Measurements from ENCODE around the gene MIXL1.
A peak's percentile ranks its signal among the peaks of the same experiment; 100 is the strongest.
"Not testable (repeated sequence)": the region's sequence is repeated elsewhere in the genome, so short reads cannot be mapped to it uniquely, and the experiment has no call there.

The MIXL1 gene

GRCh38 chr1:226250511-226250910, 27.0 kb downstream of the MIXL1 start:
- no peak overlapping the region for H3K4me3 ChIP-seq (ENCODE audit: low read depth, low read length)
- no peak for DNase-seq (ENCODE audit: low read depth)
- TF ChIP-seq CTCF (conservative IDR thresholded peaks at IDR 0.05; ENCODE audit: low read depth, low read length) = no peak

DNA sequence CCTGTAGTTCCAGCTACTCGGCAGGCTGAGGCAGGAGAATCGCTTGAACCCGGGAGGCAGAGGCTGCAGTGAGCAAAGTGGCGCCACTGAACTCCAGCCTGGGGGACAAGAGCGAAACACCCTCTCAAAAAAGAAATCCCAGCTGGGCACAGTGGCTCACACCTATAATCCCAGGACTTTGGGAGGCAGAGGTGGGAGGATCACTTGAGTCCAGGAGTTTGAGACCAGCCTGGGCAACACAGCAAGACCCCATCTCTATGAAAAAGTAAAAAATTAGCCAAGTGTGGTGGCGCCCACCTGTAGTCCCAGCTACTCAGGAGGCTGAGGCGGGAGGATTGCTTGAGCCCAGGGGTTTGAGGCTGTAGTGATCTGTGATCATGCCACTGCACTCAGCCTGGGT, 29.4 kb downstream of the MIXL1 start:
- H3K4me3 ChIP-seq (ENCODE audit: low read depth, low read length); DNase-seq (ENCODE audit: low read depth): not testable (repeated sequence)

DNA sequence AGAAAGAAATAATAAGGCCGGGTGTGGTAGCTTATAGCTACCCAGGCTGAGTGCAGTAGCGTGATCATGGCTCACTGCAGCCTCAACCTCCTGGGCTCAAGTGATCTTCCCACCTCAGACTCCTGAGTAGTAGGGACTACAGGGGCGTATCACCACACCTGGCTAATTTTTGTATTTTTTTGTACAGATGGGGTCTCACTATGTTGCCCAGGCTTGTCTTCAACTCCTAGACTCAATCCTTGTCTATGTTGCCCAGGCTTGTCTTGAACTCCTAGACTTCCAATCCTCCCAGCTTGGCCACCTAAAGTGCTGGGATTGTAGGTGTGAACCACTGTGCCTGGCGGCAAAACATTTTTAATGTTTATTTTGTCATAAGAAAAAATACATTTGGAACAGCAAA, 30.5 kb downstream of the MIXL1 start:
- TF ChIP-seq CTCF (conservative IDR thresholded peaks at IDR 0.05; ENCODE audit: low read depth, low read length) = no peak
- H3K4me3 ChIP-seq (ENCODE audit: low read depth, low read length) = no peak overlapping the region
- DNase-seq (ENCODE audit: low read depth) = no peak

DNA sequence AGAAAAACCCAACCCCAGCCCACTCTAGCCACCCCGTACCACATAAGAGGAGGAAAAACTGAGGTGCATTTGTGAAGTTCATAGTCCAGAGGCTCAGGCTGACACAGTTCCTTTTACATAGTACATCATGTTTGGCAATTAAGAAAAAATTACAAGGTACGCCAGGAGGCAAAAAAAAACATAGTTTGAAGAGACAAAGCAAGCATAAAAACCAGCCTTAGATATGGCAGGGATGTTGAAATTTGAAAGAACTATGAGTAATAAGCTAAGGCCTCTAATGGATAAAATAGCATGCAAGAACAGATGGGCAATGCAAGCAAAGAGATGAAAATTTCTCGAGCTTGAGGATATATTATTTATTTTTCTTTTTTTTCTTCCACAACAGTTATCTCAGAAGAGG, 31.9 kb downstream of the MIXL1 start:
- no peak for TF ChIP-seq CTCF (conservative IDR thresholded peaks at IDR 0.05; ENCODE audit: low read depth, low read length)

GRCh38 chr1:226261818-226262217, 38.4 kb downstream of the MIXL1 start:
- TF ChIP-seq CTCF (conservative IDR thresholded peaks at IDR 0.05; ENCODE audit: low read depth, low read length) = no peak
- DNase-seq (ENCODE audit: low read depth) = no peak
- no peak overlapping the region for H3K4me3 ChIP-seq (ENCODE audit: low read depth, low read length)

More for the DNA sequence above, 31.9 kb downstream of the MIXL1 start:
- H3K4me3 ChIP-seq (ENCODE audit: low read depth, low read length) = no peak overlapping the region
- peak; percentile 45 for DNase-seq (ENCODE audit: low read depth)

- H3K4me3 ChIP-seq (ENCODE audit: low read depth, low read length) = no peak overlapping the region
- DNase-seq (ENCODE audit: low read depth) = peak; percentile 14
- no peak for TF ChIP-seq CTCF (conservative IDR thresholded peaks at IDR 0.05; ENCODE audit: low read depth, low read length)
Observed at GRCh38 chr1:226268421-226269124, 45.1 kb downstream of the MIXL1 start.

DNA sequence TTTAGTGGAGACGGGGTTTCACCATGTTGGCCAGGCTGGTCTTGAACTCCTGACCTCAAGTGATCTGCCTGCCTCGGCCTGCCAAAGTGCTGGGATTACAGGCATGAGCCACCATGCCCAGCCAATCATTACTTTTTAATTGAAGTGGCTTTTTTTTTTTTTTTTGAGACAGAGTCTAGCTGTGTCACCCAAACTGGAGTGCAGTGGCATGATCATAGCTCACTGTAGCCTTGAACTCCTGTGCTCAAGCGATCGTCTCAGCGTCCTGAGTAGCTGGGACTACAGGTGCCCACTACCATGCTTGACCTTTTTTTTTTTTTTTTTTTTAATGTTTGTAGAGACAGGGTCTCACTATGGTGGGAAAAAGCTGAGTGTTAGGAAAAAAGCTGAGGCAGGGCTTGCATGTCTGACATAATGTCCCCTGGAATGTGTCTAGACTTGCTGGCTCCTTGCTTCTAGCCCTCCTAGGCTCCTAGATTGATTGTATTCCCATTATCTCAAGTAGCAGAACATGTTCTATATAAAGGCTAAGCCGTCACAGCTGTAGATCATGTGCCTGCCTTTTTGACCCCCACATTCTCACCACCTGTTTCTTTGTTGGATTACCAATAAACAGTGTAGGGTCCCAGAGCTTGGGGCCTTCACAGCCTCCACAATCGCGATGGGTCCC, 48.9 kb downstream of the MIXL1 start:
- not testable (repeated sequence) for H3K4me3 ChIP-seq (ENCODE audit: low read depth, low read length); DNase-seq (ENCODE audit: low read depth)

GRCh38 chr1:226274138-226274537, 50.7 kb downstream of the MIXL1 start:
- H3K4me3 ChIP-seq (ENCODE audit: low read depth, low read length) = no peak overlapping the region
- TF ChIP-seq CTCF (conservative IDR thresholded peaks at IDR 0.05; ENCODE audit: low read depth, low read length) = no peak
- DNase-seq (ENCODE audit: low read depth) = peak; percentile 58

All from choroid plexus epithelial cell (primary cell).